GM12892 (cell line): ENCODE results near the gene ADO.
A peak's percentile ranks its signal among the peaks of the same experiment; 100 is the strongest.

Source experiments
- DNase-seq: peaks from one replicate; pipeline ENCODE4 v3.0.0; 2011; ENCODE audit not compliant: insufficient read length
- FAIRE-seq: peaks from 2 replicates; lab custom pipeline; 2011; peaks lifted over from hg19 to GRCh38; lab: Jason Lieb, UNC
- POLR2A ChIP-seq: IDR thresholded peaks from 2 replicates; pipeline ENCODE4 v1.6.1; 2011; ENCODE audit warnings: low read depth, low read length, control low read depth
- POLR2AphosphoS5 ChIP-seq: IDR thresholded peaks from 2 replicates; pipeline ENCODE4 v1.6.1; 2011; ENCODE audit warnings: low read depth, low read length, control low read depth
- TAF1 ChIP-seq: IDR thresholded peaks from 2 replicates; pipeline ENCODE4 v1.6.1; 2011; ENCODE audit warnings: low read depth, mild to moderate bottlenecking, control low read depth, low read length, borderline replicate concordance

Gene ADO

GRCh38 chr10:62813981-62814380 lies 9.5 kb downstream of the ADO start:
- TF ChIP-seq POLR2AphosphoS5 (no peak; the same call in 1 of the 2 replicates), TAF1 (no peak), POLR2A (no peak)
- no peak for DNase-seq
- FAIRE-seq = no peak

DNA sequence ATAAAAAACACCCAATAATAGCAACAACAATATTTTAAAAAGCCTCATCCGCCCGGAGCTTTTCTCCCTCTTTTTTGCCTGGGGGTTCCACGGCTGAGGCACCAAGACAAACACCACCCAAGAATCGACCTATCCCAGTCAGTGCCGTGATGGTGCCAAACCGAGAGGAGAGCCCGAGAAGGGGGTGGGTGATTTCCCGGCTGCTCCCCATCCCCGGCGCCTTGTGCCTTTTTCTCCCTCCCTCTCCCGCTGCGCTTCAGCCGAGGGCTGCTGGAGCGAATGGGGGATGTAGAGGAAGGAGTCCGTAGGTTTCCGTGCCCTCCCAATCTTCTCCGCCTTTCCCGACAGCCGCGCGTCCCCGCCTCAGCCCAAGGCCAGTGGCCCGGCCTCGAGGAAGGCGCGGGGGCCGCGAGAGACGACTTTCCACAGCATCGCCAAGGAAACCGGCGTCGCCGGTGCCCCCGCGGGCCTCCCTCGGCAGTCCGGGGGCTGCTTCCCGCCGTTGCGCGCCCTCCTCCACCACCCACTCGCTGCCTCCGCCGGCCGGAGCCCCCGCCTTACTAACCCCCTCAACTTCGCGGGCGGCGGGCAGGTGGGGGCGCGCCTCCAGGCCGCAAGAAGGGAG lies 10.3 kb downstream of the ADO start:
- TF ChIP-seq TAF1 = no peak
- 0 out of 2 replicates have a peak, but pooled peaks have one; percentile 10 for TF ChIP-seq POLR2AphosphoS5
- no peak for TF ChIP-seq POLR2A
- FAIRE-seq (no peak), DNase-seq (no peak)

DNA sequence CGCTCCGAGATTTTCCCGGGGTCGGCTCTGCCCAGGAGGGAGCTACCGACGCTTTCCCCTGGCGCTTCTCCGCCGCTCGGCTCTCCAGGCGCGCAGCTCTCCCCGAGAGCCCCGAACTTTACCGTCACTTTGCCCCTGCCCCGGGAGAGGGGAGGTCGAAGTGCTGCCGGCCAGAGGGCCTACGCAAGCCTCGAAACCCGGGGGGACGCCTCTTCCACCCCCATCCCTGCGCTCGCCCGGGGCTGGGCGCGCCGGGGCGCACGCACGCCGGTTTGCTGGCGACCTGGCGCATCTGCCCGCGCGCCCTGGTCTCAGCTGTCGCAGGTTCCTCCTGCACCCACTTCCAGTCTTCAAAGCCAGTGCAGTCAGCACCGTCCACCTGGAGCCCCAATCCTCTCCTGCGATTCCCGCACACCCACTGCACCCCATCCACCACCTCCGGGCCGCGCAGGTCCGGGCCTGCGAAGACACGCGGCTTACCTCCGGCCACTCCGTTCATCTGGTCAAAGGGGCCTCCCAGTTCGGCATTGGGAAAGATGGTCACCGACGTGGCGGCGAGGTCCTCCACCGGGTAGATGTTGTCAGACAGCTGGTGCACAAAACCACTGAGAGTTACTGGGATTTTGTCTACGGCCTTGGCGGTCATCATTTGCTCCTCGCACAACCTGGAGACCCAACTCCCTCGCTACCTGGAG lies 11.0 kb downstream of the ADO start:
- TF ChIP-seq POLR2AphosphoS5 (no peak), TAF1 (no peak), POLR2A (no peak; the same call in 1 of the 2 replicates)
- peak; percentile 30 for FAIRE-seq
- no peak for DNase-seq

DNA sequence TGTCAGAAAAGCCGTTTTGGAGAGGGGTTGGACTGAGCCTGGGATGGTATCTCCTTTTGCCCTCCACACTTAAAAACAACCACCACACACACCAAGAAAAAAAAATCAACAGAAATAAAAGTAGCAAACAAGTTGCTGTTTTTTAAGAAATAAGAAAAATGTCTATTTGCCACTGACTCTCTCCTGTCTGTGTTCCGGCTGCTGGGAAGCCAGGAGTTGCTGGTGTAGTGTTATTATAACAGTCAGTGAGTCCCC lies 11.5 kb downstream of the ADO start:
- DNase-seq (no peak), FAIRE-seq (no peak)
- TF ChIP-seq POLR2A (peak; percentile 76), POLR2AphosphoS5 (peak; percentile 76), TAF1 (0 out of 2 replicates have a peak, but pooled peaks have one; percentile 69)

GRCh38 chr10:62816331-62817120 lies 12.0 kb downstream of the ADO start, which contains the start of gene EGR2:
Gene EGR2, minus strand, starts transcription at chr10:62816366. Its CDS starts 337 bp downstream, at chr10:62816029.
- peak; percentile 13 for TF ChIP-seq POLR2A
- peak; percentile 11; the same call in 1 of the 2 replicates for TF ChIP-seq POLR2AphosphoS5
- TF ChIP-seq TAF1 = peak; percentile 10
- DNase-seq (peak; percentile 84), FAIRE-seq (peak; percentile 99)

DNA sequence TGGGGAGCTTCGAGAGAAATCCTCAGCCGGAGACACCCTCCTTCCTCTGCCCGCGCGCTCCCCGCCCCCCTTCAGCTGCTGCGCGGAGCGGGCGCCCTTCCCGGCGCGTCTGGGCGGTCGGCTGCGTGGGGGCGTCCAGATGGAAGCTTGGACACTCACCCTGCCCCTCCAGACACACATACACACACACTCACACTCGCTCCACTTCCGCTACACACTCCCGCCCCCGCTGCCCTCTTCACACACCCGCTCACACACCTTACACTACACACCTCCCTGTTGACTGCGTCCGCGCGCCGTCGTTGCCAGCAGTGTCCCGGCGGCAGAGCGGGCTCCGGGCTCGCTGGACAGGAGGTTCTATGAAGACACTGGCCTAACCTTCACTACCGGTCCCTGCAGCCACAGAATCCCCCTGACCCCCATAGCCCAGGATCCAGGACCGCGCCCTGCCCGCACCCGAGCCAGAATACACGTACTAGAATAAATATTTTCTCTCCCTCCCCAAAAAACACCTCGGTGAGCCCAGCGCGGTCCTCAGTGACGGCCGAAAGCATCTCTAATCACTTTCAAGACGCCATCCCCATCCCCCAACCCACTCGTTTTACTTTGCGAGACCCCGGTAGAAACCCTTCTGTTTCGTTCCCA lies 12.7 kb downstream of the ADO start:
- DNase-seq (peak; percentile 52), FAIRE-seq (no peak)
- 0 out of 2 replicates have a peak, but pooled peaks have one; percentile 46 for TF ChIP-seq POLR2AphosphoS5
- TF ChIP-seq POLR2A = peak; percentile 47; the same call in 1 of the 2 replicates
- TF ChIP-seq TAF1 = no peak

DNA sequence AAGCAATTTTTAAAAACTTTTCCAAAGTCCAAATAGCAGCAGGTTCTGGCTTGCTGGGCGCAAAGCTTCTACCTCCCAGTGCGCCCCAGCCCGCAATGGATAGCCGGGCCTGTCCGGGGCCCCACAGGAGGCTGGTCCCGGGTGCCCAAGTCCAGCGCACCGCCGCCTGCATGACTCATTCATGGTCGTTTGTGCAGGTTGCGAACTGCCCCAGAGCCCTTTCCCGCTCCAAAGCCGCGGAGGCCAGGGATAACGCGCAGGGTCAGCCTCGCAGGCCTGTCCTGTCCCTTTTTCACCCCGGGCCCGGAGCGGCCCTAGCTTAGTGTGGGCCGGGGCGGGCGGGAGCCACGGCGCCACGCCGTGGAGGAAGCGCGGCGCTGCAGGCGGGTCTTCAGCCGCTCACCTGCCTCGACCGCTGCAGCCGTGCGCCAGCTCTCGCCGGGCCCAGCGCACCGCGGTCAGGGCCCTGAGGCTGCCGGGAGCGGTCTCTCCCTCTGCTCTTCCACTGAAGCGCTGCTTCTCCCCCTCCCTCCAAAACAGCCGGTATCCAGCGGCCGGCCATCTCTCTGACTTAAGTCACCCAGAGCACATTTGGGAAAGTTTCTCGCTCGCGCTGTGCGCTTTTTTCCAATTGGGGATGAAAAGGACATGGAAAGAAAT lies 13.4 kb downstream of the ADO start:
- TF ChIP-seq POLR2AphosphoS5 = no peak
- no peak for TF ChIP-seq TAF1
- TF ChIP-seq POLR2A = no peak
- peak; percentile 84 for DNase-seq
- FAIRE-seq = peak; percentile 99

- DNase-seq (no peak), FAIRE-seq (no peak)
- TF ChIP-seq POLR2A (no peak), TAF1 (no peak), POLR2AphosphoS5 (no peak)
These were observed 14.0 kb downstream of the ADO start for GRCh38 chr10:62818426-62819011.

- FAIRE-seq = no peak
- no peak for DNase-seq
- TF ChIP-seq POLR2AphosphoS5 (no peak), POLR2A (no peak)
These were observed 14.8 kb downstream of the ADO start for GRCh38 chr10:62819141-62819920.

- TF ChIP-seq POLR2A (no peak), TAF1 (no peak), POLR2AphosphoS5 (no peak)
- FAIRE-seq = no peak
- no peak for DNase-seq
These were observed 16.1 kb downstream of the ADO start for GRCh38 chr10:62820586-62820985.

GRCh38 chr10:62826273-62826672 lies 21.8 kb downstream of the ADO start:
- DNase-seq (no peak), FAIRE-seq (no peak)
- TF ChIP-seq POLR2A = no peak
- TF ChIP-seq TAF1 = no peak
- no peak for TF ChIP-seq POLR2AphosphoS5
